HEK293 (cell line): Measurements from ENCODE around the gene DAPP1.

Experiments used
- CTCF ChIA-PET: fragments of 350-600 bp; formaldehyde crosslinking; extraction: SDS; loops from one replicate; lab custom pipeline; 2021; ENCODE audit warnings: antibody characterized with exemption; lab: Yijun Ruan, JAX
- POLR2A ChIA-PET: fragments of 300-600 bp; formaldehyde crosslinking; extraction: SDS; loops from one replicate; lab custom pipeline; 2020; ENCODE audit warnings: antibody characterized with exemption, inconsistent platforms; lab: Yijun Ruan, JAX
- H3K27ac ChIP-seq: fragments of 200-500 bp; sonication (Bioruptor generic); 2 replicates; pipeline ENCODE4 v1.5.1; 2014; ENCODE audit warnings: low read depth, low read length, control low read depth, inconsistent platforms; ENCODE audit errors: extremely low read depth
- H3K36me3 ChIP-seq, 2 experiments: fragments of 200-500 bp in 1 of 2; sonication (Bioruptor generic) in 1 of 2; 1 replicate in 1 of 2; 2 replicates in 1 of 2; pipeline ENCODE4 v1.5.1; 2014 to 2017; ENCODE audit warnings: inconsistent platforms in 2 of 2, low read length in 2 of 2; ENCODE audit not compliant: control insufficient read depth in 2 of 2, insufficient read depth in 1 of 2
- H3K4me1 ChIP-seq: fragments of 200-500 bp; sonication (Bioruptor generic); 2 replicates; pipeline ENCODE4 v1.5.1; 2014; ENCODE audit warnings: mild to moderate bottlenecking, low read length, inconsistent platforms; ENCODE audit not compliant: control insufficient read depth, insufficient read depth
- H3K4me3 ChIP-seq: 2 replicates; pipeline ENCODE4 v1.5.1; 2011; ENCODE audit warnings: low read depth, mild to moderate bottlenecking, control low read depth, low read length, moderate library complexity
- H3K9me3 ChIP-seq: fragments of 200-500 bp; sonication (Bioruptor generic); 2 replicates; pipeline ENCODE4 v1.5.1; 2014; ENCODE audit warnings: low read depth, low read length, inconsistent platforms; ENCODE audit not compliant: control insufficient read depth, insufficient read depth
- PRDM4 ChIP-seq: fragments of 450-650 bp; formaldehyde crosslinking; IDR thresholded peaks from 2 replicates; pipeline ENCODE4 v1.5.1; 2017; ENCODE audit warnings: missing biosample characterization, missing genetic modification characterization
- SALL2 ChIP-seq: fragments of 450-650 bp; formaldehyde crosslinking; IDR thresholded peaks from 2 replicates; pipeline ENCODE4 v1.5.0; 2017; ENCODE audit warnings: missing biosample characterization, mild to moderate bottlenecking, missing genetic modification characterization, borderline replicate concordance
- SETDB1 ChIP-seq: IDR thresholded peaks from one replicate; pipeline ENCODE4 v1.6.1; 2017; ENCODE audit warnings: mild to moderate bottlenecking, low read length, moderate library complexity, mixed read lengths; ENCODE audit not compliant: insufficient read length
- ZBTB17 ChIP-seq: fragments of 450-650 bp; formaldehyde crosslinking; IDR thresholded peaks from 2 replicates; pipeline ENCODE4 v1.5.1; 2016; ENCODE audit warnings: missing biosample characterization, missing genetic modification characterization
- ZBTB26 ChIP-seq: fragments of 450-650 bp; formaldehyde crosslinking; optimal IDR thresholded peaks from 2 replicates; pipeline ENCODE3; 2016; ENCODE audit warnings: missing biosample characterization, mild to moderate bottlenecking, missing genetic modification characterization
- ZNF114 ChIP-seq: fragments of 450-650 bp; formaldehyde crosslinking; IDR thresholded peaks from 2 replicates; pipeline ENCODE4 v1.5.0; 2017; ENCODE audit warnings: missing biosample characterization, missing genetic modification characterization
- ZNF132 ChIP-seq: fragments of 450-650 bp; formaldehyde crosslinking; IDR thresholded peaks from 2 replicates; pipeline ENCODE4 v1.5.1; 2017; ENCODE audit warnings: missing biosample characterization, missing genetic modification characterization, borderline replicate concordance
- ZNF16 ChIP-seq: fragments of 450-650 bp; formaldehyde crosslinking; IDR thresholded peaks from 2 replicates; pipeline ENCODE4 v1.5.1; 2016; ENCODE audit warnings: low read depth, missing biosample characterization, missing genetic modification characterization
- ZNF175 ChIP-seq: fragments of 450-650 bp; formaldehyde crosslinking; IDR thresholded peaks from 2 replicates; pipeline ENCODE4 v1.5.1; 2016; ENCODE audit warnings: missing biosample characterization, missing genetic modification characterization
- ZNF24 ChIP-seq: fragments of 450-650 bp; formaldehyde crosslinking; IDR thresholded peaks from 2 replicates; pipeline ENCODE4 v1.5.1; 2016; ENCODE audit warnings: missing biosample characterization, missing genetic modification characterization
- ZNF274 ChIP-seq, 2 experiments: fragments of 200-500 bp in 1 of 2; fragments of 450-650 bp in 1 of 2; sonication (Bioruptor generic) in 1 of 2; formaldehyde crosslinking in 1 of 2; IDR thresholded peaks; 2 replicates each; pipeline versions ENCODE4 v1.5.1 to v1.6.1; 2014 to 2016; ENCODE audit warnings: borderline replicate concordance in 1 of 2, inconsistent platforms in 1 of 2, low read length in 1 of 2, missing biosample characterization in 1 of 2, missing genetic modification characterization in 1 of 2
- ZNF391 ChIP-seq: fragments of 450-650 bp; formaldehyde crosslinking; IDR thresholded peaks from 2 replicates; pipeline ENCODE4 v1.5.1; 2016; ENCODE audit warnings: low read depth, missing biosample characterization, missing genetic modification characterization, borderline replicate concordance
- ZNF510 ChIP-seq: fragments of 450-650 bp; formaldehyde crosslinking; IDR thresholded peaks from 2 replicates; pipeline ENCODE4 v1.5.1; 2018; ENCODE audit warnings: mild to moderate bottlenecking, missing genetic modification characterization, missing biosample characterization; ENCODE audit not compliant: insufficient replicate concordance
- ZNF544 ChIP-seq: fragments of 450-650 bp; formaldehyde crosslinking; IDR thresholded peaks from 2 replicates; pipeline ENCODE4 v1.5.0; 2017; ENCODE audit warnings: missing biosample characterization, missing genetic modification characterization
- ZNF658 ChIP-seq: fragments of 450-650 bp; formaldehyde crosslinking; IDR thresholded peaks from 2 replicates; pipeline ENCODE4; 2016; ENCODE audit warnings: missing biosample characterization, missing genetic modification characterization
- ZNF76 ChIP-seq: fragments of 450-650 bp; formaldehyde crosslinking; IDR thresholded peaks from 2 replicates; pipeline ENCODE4; 2016; ENCODE audit warnings: low read depth, missing biosample characterization, missing genetic modification characterization, borderline replicate concordance
- ZNF785 ChIP-seq: fragments of 450-650 bp; formaldehyde crosslinking; IDR thresholded peaks from 2 replicates; pipeline ENCODE4 v1.5.1; 2016; ENCODE audit warnings: missing biosample characterization, missing genetic modification characterization
- ZSCAN23 ChIP-seq: fragments of 450-650 bp; formaldehyde crosslinking; IDR thresholded peaks from 2 replicates; pipeline ENCODE4 v1.5.1; 2016; ENCODE audit warnings: missing biosample characterization, missing genetic modification characterization
- ZSCAN4 ChIP-seq: fragments of 450-650 bp; formaldehyde crosslinking; IDR thresholded peaks from 2 replicates; pipeline ENCODE4 v1.5.1; 2017; ENCODE audit warnings: missing biosample characterization, missing genetic modification characterization
- TF ChIP-seq, protein P1 (sequence below): fragments of 450-650 bp; formaldehyde crosslinking; IDR thresholded peaks from 2 replicates; pipeline ENCODE4 v1.5.1; 2016; ENCODE audit warnings: missing biosample characterization, missing genetic modification characterization
- TF ChIP-seq, protein P2 (sequence below): fragments of 450-650 bp; formaldehyde crosslinking; IDR thresholded peaks from 2 replicates; pipeline ENCODE4 v1.5.1; 2016; ENCODE audit warnings: missing biosample characterization, missing genetic modification characterization

DAPP1 gene

DNA sequence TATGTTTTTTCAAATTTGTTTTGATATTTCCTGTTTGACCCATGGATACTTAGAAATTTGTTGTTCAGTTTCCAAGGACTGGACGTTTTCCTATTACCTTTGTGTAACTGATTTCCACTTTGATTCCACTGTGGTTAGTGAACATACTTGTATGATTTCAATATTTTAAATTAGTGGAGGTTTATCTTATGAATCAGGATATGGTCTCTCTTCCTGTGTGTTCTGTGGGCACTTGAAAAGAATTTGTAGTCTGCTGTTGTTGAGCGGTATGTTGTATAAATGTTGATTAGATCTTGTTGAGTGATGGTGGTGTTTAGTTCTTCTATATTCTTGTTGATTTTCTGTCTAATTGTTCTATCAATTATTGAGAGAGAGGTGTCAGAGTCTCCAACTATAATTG, 98.8 kb downstream of the DAPP1 start:
- no peak overlapping the region for H3K4me3 ChIP-seq
- no peak for TF ChIP-seq ZSCAN4
- no peak for TF ChIP-seq ZNF785
- no peak for TF ChIP-seq ZBTB26 (tag by site-specific recombination)
- TF ChIP-seq ZNF76 (tag by site-specific recombination) = no peak
- no peak for TF ChIP-seq SETDB1
- TF ChIP-seq ZNF114 (tag by site-specific recombination) = no peak
- TF ChIP-seq ZNF16 (tag by site-specific recombination) = no peak
- TF ChIP-seq ZSCAN23 (tag by site-specific recombination) = no peak
- TF ChIP-seq, protein P1, sequence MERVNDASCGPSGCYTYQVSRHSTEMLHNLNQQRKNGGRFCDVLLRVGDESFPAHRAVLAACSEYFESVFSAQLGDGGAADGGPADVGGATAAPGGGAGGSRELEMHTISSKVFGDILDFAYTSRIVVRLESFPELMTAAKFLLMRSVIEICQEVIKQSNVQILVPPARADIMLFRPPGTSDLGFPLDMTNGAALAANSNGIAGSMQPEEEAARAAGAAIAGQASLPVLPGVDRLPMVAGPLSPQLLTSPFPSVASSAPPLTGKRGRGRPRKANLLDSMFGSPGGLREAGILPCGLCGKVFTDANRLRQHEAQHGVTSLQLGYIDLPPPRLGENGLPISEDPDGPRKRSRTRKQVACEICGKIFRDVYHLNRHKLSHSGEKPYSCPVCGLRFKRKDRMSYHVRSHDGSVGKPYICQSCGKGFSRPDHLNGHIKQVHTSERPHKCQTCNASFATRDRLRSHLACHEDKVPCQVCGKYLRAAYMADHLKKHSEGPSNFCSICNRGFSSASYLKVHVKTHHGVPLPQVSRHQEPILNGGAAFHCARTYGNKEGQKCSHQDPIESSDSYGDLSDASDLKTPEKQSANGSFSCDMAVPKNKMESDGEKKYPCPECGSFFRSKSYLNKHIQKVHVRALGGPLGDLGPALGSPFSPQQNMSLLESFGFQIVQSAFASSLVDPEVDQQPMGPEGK (tag by site-specific recombination) = no peak
- TF ChIP-seq, all 188 proteins: peak for 0
- H3K4me1 ChIP-seq = no peaks in the 10 kb centered on the region
- no peak overlapping the region for H3K27ac ChIP-seq
- H3K36me3 ChIP-seq = peaks cover 0 to 31% of the 10 kb centered on the region in 2 experiments; a peak in 1 of 3 replicates
- CTCF ChIA-PET = no interaction called here
- no peaks in the 10 kb centered on the region for H3K9me3 ChIP-seq
- POLR2A ChIA-PET = no interaction called here

- no peak for TF ChIP-seq SALL2 (tag by site-specific recombination)
- peak; percentile 70 for TF ChIP-seq SETDB1
- H3K36me3 ChIP-seq = peaks cover 0 to 41% of the 10 kb centered on the region in 2 experiments; a peak in 1 of 3 replicates
- POLR2A ChIA-PET = no interaction called here
Observed at GRCh38 chr4:99917575-99917974, 100.9 kb downstream of the DAPP1 start.

DNA sequence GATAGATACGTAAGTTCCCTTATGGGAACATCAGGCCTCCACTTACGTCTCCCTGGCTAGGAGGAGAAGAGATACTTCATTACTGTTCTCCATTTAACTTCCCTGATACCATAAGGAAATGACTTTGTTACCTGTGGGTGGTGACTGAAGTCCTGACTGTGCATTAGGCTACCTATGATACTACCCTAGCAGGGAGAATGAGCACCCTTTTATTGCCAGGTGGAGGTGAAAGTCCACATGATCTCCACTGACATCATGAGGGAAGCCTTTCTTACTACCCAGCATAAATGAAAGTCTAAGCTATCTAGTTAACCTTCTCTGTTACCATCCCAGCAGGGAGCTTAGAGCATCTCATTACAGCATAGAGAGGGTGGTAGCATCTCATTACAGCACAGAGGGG, 102.0 kb downstream of the DAPP1 start:
- no peak overlapping the region for H3K27ac ChIP-seq
- POLR2A ChIA-PET = no interaction called here
- TF ChIP-seq PRDM4 (tag by site-specific recombination) = no peak
- no peak for TF ChIP-seq ZNF510 (tag by site-specific recombination)
- TF ChIP-seq, protein P2, sequence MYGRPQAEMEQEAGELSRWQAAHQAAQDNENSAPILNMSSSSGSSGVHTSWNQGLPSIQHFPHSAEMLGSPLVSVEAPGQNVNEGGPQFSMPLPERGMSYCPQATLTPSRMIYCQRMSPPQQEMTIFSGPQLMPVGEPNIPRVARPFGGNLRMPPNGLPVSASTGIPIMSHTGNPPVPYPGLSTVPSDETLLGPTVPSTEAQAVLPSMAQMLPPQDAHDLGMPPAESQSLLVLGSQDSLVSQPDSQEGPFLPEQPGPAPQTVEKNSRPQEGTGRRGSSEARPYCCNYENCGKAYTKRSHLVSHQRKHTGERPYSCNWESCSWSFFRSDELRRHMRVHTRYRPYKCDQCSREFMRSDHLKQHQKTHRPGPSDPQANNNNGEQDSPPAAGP (tag by site-specific recombination) = no peak
- no peak for TF ChIP-seq ZNF175 (tag by site-specific recombination)
- TF ChIP-seq ZNF391 (tag by site-specific recombination) = no peak
- TF ChIP-seq ZNF132 (tag by site-specific recombination) = no peak
- TF ChIP-seq ZNF114 (tag by site-specific recombination) = no peak
- TF ChIP-seq ZBTB17 = no peak
- no peak for TF ChIP-seq ZNF274 (IDR thresholded peaks at IDR 0.05; ENCODE audit: low read length)
- TF ChIP-seq ZNF274 (tag by site-specific recombination; IDR thresholded peaks at IDR 0.05; ENCODE audit: borderline replicate concordance) = no peak
- TF ChIP-seq ZNF24 (tag by site-specific recombination) = no peak
- no peak for TF ChIP-seq ZNF544 (tag by site-specific recombination)
- no peak for TF ChIP-seq ZNF658 (tag by site-specific recombination)
- CTCF ChIA-PET = no interaction called here
- no peaks in the 10 kb centered on the region for H3K9me3 ChIP-seq
- H3K4me3 ChIP-seq = no peak overlapping the region
- peaks cover 0 to 45% of the 10 kb centered on the region in 2 experiments; a peak in 1 of 3 replicates for H3K36me3 ChIP-seq
- H3K4me1 ChIP-seq = no peaks in the 10 kb centered on the region

More at GRCh38 chr4:99917575-99917974, 100.9 kb downstream of the DAPP1 start:
- CTCF ChIA-PET = no interaction called here
- Histone ChIP-seq H3K27ac (no peak overlapping the region), H3K9me3 (no peaks in the 10 kb centered on the region), H3K4me3 (no peak overlapping the region), H3K4me1 (no peaks in the 10 kb centered on the region)
